Colonic mucosa (tissue), 4 donors: ENCODE measurements around the gene MMAA. TPM values are rescaled to one million over a fixed set of nuclear protein-coding genes. Genes with fewer than 3 reads are reported as not detected.
"Not testable (repeated sequence)": the region's sequence is repeated elsewhere in the genome, so short reads cannot be mapped to it uniquely, and the experiment has no call there.

Source experiments
- DNase-seq: peaks from one replicate; pipeline ENCODE4 v3.0.0-alpha.2; 2020
- H3K27ac ChIP-seq: fragments of 200-600 bp; one replicate; pipeline ENCODE4 v1.8.0; 2021
- H3K27me3 ChIP-seq: fragments of 200-600 bp; one replicate; pipeline ENCODE4 v1.8.0; 2021
- H3K36me3 ChIP-seq: fragments of 200-600 bp; one replicate; pipeline ENCODE4 v1.8.0; 2021
- H3K4me1 ChIP-seq: fragments of 200-600 bp; one replicate; pipeline ENCODE4 v1.8.0; 2021; ENCODE audit warnings: mild to moderate bottlenecking
- H3K4me3 ChIP-seq: fragments of 200-600 bp; one replicate; pipeline ENCODE4 v1.8.0; 2021
- H3K9ac ChIP-seq, 2 donors: one replicate each; pipeline ENCODE4 v1.7.0; 2013; ENCODE audit warnings: control low read depth in 2 of 2, low read depth in 2 of 2, low read length in 2 of 2
- H3K9me3 ChIP-seq: fragments of 200-600 bp; one replicate; pipeline ENCODE4 v1.8.0; 2021
- intact Hi-C: fragments of 100-400 bp; cut with DNase I; formaldehyde crosslinking; loops from one replicate; pipeline ENCODE4 v1.14.1; 2022
- total RNA-seq, 2 donors: library from RNA; stranded (reverse); fragmentation: NEBNext Ultra II Directional in 1 of 2; extraction: Animal tissue kit (Norgen Biotek cat#: 25700) in 1 of 2; gene quantifications; one replicate each; pipeline ENCODE4 v1.2.1, GENCODE V29; 2021
- TF ChIP-seq, protein P1 (sequence below): fragments of 200-600 bp; IDR thresholded peaks from one replicate; pipeline ENCODE4 v1.8.0; 2022; ENCODE audit warnings: antibody characterized with exemption, mild to moderate bottlenecking
- donor health status: healthy.
- donor health status: DM: no; HTN: no; CAD: no.
- donor health status: DM: no; HTN: no; CAD: no.

Gene MMAA
- 10 to 100 TPM; 18.1 to 20.3 TPM for total RNA-seq

DNA sequence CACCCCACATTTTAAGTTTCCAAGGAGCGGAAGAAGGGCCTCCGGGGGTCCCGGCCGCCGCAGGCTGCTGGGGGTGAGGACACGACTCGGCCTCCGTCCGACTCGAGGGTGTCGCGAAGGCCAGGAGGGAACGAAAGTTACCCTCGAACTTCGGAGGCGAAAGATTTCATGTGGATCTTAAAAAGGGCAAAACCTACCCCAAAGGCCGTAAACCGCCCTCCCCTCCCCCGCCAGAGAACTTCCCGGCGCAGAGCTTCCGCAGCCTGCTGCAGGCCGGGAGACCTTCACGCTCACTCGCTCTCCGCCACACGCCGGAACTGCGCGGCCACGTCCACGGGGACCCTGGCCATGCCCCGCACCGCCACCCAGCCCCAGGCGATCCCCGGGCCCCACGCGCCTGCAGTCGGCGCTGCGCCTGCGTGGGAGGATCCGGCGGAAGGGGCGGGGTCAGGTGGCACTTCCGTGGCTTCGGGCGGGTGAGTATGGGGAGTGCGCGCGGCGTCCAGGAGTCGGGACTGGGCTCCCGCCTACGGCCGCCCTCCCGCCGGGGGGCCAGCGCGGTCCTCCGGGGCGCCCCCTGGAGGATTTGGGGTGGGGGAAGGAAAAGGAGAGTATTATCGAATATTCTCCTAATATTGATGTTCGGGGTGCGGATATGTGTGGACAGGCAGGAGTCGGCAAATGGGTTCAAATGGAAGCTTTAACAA, at the start of gene MMAA:
Gene MMAA (plus strand): TSS at position 454 of the 707 bp plus-strand sequence. CDS start 19,755 bp downstream, outside the sequence.
- peak; percentile 96 for DNase-seq
- Histone ChIP-seq H3K9me3 (no peaks in the 10 kb centered on the region), H3K4me3 (peak within 1 kb of the TSS; percentile 80), H3K9ac (peak within 1 kb of the TSS; percentile 94 to 97), H3K27ac (peak within 1 kb of the TSS; percentile 98), H3K4me1 (peaks cover 5% of the 10 kb centered on the region), H3K27me3 (no peaks in the 10 kb centered on the region), H3K36me3 (no peaks in the 10 kb centered on the region)
- intact Hi-C loops, result no loop called here
- TF ChIP-seq, protein P1, sequence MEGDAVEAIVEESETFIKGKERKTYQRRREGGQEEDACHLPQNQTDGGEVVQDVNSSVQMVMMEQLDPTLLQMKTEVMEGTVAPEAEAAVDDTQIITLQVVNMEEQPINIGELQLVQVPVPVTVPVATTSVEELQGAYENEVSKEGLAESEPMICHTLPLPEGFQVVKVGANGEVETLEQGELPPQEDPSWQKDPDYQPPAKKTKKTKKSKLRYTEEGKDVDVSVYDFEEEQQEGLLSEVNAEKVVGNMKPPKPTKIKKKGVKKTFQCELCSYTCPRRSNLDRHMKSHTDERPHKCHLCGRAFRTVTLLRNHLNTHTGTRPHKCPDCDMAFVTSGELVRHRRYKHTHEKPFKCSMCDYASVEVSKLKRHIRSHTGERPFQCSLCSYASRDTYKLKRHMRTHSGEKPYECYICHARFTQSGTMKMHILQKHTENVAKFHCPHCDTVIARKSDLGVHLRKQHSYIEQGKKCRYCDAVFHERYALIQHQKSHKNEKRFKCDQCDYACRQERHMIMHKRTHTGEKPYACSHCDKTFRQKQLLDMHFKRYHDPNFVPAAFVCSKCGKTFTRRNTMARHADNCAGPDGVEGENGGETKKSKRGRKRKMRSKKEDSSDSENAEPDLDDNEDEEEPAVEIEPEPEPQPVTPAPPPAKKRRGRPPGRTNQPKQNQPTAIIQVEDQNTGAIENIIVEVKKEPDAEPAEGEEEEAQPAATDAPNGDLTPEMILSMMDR, result peak; percentile 32

DNA sequence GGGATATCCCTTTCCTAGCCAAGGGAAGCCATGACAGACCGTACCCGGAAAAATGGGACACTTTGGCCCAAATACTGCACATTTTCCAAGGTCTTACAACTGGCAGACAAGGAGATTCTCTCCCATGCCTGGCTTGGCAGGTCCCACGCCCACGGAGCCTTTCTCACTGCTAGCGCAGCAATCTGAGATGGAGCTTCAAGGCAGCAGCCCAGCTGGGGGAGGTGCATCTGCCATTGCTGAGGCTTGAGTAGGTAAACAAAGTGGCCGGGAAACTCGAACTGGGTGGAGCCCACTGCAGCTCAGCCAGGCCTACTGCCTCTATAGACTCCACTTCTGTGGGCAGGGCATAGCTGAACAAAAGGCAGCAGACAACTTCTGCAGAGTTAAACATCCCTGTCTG, 44.6 kb upstream of the MMAA start:
- H3K27ac ChIP-seq, H3K9me3 ChIP-seq, H3K4me3 ChIP-seq, H3K36me3 ChIP-seq, H3K4me1 ChIP-seq, H3K27me3 ChIP-seq, DNase-seq, H3K9ac ChIP-seq, intact Hi-C loops: not testable (repeated sequence)

DNA sequence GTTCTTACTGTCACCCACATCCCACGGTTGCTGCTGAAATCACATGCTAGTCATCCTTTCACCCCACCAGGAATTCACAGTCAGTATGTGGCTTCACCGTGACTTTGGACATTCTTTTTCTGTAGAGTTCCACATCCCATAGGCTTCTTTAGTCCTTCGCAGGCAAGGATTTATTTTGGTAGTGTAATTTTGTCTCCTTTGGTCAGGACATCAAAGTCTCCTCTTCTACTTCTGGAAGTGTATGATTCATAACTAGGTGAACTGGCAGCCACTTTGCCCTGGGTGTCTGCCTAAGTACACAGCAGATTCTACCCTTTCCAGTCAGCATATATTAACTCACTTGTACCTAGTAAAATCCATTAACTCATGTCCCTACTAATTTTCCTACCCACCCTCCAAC, 38.3 kb upstream of the MMAA start:
- Histone ChIP-seq H3K27me3 (no peaks in the 10 kb centered on the region), H3K9ac (no peak overlapping the region), H3K4me3 (no peak overlapping the region), H3K36me3 (no peaks in the 10 kb centered on the region), H3K9me3 (no peaks in the 10 kb centered on the region), H3K27ac (no peak overlapping the region), H3K4me1 (no peaks in the 10 kb centered on the region)
- no peak for DNase-seq
- intact Hi-C loops, result no loop called here
- TF ChIP-seq, protein P1, result no peak

DNA sequence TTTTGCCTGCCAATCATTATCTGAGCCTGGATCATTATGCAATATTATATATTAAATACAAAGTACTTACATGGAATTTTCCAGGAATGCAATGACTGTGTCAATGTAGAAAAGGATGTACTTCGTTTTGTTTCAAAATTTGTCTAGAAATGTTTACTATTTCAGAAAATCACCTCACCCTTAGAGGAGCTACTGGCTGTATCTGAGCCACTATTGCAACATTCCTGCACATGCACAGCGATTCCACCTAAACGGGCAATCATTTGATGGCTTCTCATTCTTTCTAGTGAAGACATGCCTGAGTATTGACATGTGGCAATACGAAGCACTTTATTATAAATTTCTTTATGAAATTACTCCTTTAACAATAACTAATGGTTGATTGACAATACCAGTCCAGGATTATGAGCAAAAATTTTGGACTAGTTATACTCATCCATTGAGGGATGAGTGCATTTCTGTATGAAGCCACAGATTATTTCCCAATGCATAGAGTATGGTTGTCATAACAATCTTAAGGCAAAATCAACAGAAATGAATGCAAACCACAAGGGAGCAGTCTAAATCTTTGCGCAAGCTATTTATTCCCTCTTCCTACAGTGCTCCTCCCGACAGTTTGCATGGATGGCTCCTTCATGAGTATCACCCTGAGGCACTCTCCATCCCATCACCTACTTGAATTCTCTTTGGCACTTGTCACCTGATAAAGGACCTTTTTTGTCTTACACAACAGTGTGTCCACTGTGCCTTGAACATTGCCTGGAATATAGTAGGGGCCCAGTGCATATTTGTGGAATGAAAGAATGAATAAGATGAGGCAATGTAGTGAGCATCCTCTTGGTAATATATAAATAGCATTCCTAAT, 35.8 kb upstream of the MMAA start:
- no peak overlapping the region for H3K27ac ChIP-seq
- H3K9ac ChIP-seq, result no peak overlapping the region
- H3K4me1 ChIP-seq, result no peaks in the 10 kb centered on the region
- H3K27me3 ChIP-seq, result no peaks in the 10 kb centered on the region
- H3K4me3 ChIP-seq, result no peak overlapping the region
- no peak for DNase-seq
- no peaks in the 10 kb centered on the region for H3K36me3 ChIP-seq
- TF ChIP-seq, protein P1, result no peak
- H3K9me3 ChIP-seq, result no peaks in the 10 kb centered on the region
- intact Hi-C loops, result no loop called here

DNA sequence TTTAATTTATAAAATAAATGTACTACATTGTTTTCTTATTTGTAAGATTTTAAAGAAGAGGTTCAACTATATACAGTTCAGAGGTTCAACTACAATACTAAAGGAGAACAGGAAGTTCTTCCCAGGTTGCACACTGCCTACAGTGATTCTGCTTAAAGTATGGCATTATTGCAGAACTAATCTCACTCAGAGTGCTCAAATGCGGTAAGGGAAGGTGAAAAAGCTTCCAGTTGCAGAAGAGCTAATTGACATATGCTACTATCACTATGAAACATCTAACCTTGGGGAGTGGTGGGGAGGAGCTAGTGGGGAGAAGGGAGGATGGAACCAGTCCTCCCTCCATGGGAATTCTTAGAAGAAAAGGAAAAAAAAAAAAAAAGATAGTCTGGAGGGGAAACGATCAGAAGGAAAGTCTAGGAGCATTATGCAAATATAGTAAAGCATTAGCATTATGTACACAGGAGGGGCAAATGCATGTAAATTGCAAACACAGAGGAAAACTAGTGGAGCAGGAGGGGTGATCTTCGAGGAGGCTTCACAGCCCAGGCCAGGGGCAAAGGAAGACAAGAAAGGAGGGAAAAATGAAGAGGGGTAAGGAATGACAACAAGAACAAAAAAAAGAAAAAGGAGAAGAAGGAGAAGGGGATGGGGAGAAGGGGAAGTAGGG, 32.0 kb upstream of the MMAA start:
- no peak for DNase-seq
- Histone ChIP-seq H3K9ac (no peak overlapping the region), H3K36me3 (no peaks in the 10 kb centered on the region), H3K27ac (no peak overlapping the region), H3K4me1 (no peaks in the 10 kb centered on the region), H3K27me3 (no peaks in the 10 kb centered on the region), H3K9me3 (no peaks in the 10 kb centered on the region), H3K4me3 (no peak overlapping the region)
- intact Hi-C loops, result no loop called here
- TF ChIP-seq, protein P1, result no peak

DNA sequence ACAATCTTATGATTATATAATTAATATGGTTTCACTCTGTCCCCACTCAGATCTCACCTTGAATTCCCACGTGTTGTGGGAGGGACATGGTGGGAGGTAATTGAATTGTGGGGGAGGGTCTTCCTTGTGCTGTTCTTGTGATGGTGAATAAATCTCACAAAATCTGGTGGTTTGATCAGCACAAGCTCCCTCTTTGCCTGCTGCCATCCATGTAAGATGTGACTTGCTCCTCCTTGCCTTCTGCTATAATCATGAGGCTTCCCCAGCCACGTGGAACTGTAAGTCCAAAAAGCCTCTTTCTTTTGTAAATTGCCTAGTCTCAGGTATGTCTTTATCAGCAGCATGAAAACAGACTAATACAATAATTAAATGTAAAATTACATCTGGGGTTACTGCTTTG, 29.8 kb upstream of the MMAA start:
- intact Hi-C loops, result not testable (repeated sequence)

More for the DNA sequence above, 29.8 kb upstream of the MMAA start:
- not testable (repeated sequence) for H3K4me1 ChIP-seq, H3K27me3 ChIP-seq, H3K9ac ChIP-seq, H3K9me3 ChIP-seq, H3K36me3 ChIP-seq, H3K4me3 ChIP-seq, DNase-seq, H3K27ac ChIP-seq
